MCF 10A (cell line): Measurements from ENCODE around the gene SPPL2B. TPM values are rescaled to one million over a fixed set of nuclear protein-coding genes. Genes with fewer than 3 reads are reported as not detected.

Experiments
- BruUV-seq: library from RNA; stranded (reverse); fragments of 400-500 nt; replicated peaks from 2 replicates; lab custom pipeline; 2021; lab: Mats Ljungman, UMichigan
- CTCF ChIA-PET: fragments of 300-600 bp; sonication (Branson Sonifier 250); formaldehyde crosslinking; extraction: SDS; loops from one replicate; lab custom pipeline; 2021; ENCODE audit warnings: antibody characterized with exemption, inconsistent platforms; lab: Yijun Ruan, JAX
- POLR2A ChIA-PET: fragments of 300-600, 350-650 bp; sonication (Branson Sonifier 250); formaldehyde crosslinking; extraction: SDS; loops from one replicate; lab custom pipeline; 2020; ENCODE audit warnings: antibody characterized with exemption, inconsistent platforms; lab: Yijun Ruan, JAX
- DNase-seq: peaks from one replicate; pipeline ENCODE4 v3.0.0-alpha.2; 2018; ENCODE audit not compliant: unreplicated experiment
- H3K27ac Mint-ChIP-seq: one replicate; pipeline ENCODE4 v1.8.0; 2022; ENCODE audit warnings: mild to moderate bottlenecking, low read depth, mixed read lengths; ENCODE audit not compliant: unreplicated experiment
- H3K27me3 Mint-ChIP-seq: one replicate; pipeline ENCODE4 v1.8.0; 2022; ENCODE audit warnings: mixed read lengths; ENCODE audit not compliant: insufficient read depth, unreplicated experiment
- H3K36me3 Mint-ChIP-seq: one replicate; pipeline ENCODE4 v1.8.0; 2022; ENCODE audit warnings: mild to moderate bottlenecking, moderate library complexity, mixed read lengths; ENCODE audit not compliant: insufficient read depth, unreplicated experiment
- H3K4me1 Mint-ChIP-seq: one replicate; pipeline ENCODE4 v1.8.0; 2022; ENCODE audit warnings: mixed read lengths; ENCODE audit not compliant: insufficient read depth, unreplicated experiment
- H3K4me3 Mint-ChIP-seq: one replicate; pipeline ENCODE4 v1.8.0; 2022; ENCODE audit warnings: mild to moderate bottlenecking, moderate library complexity, mixed read lengths; ENCODE audit not compliant: unreplicated experiment
- H3K9me3 Mint-ChIP-seq: one replicate; pipeline ENCODE4 v1.8.0; 2022; ENCODE audit warnings: mixed read lengths; ENCODE audit not compliant: unreplicated experiment
- CTCF ChIP-seq: fragments of 200-600 bp; IDR thresholded peaks from one replicate; pipeline ENCODE4 v1.8.0; 2022; ENCODE audit warnings: antibody characterized with exemption, mild to moderate bottlenecking; ENCODE audit not compliant: unreplicated experiment
- intact Hi-C: fragments of 100-400 bp; cut with micrococcal nuclease; formaldehyde crosslinking; loops from 2 replicates; pipeline ENCODE4 v1.14.1; 2022
- total RNA-seq: library from RNA; stranded (reverse); gene quantifications from 2 replicates; pipeline ENCODE4 v1.2.3, GENCODE V29; 2022

SPPL2B gene
- total RNA-seq, 1 experiment from 2014 or later, result 70.1 TPM

GRCh38 chr19:2282062-2282861 is 46.2 kb upstream of the SPPL2B start, which contains the start of gene PEAK3:
TSS of gene PEAK3 (minus strand) at chr19:2282175. CDS start at chr19:2280931, 1,244 bp downstream.
- POLR2A ChIA-PET, result no interaction called here
- CTCF ChIA-PET, result interaction anchor here (0.6 to 0.8 kb wide), 2 partner anchors 110 to 167 kb away, joined by 3 to 4 read pairs; no protein-coding TSS in a partner anchor
- Mint-ChIP-seq H3K36me3 (peaks cover 12% of the 10 kb centered on the region), H3K4me3 (no peak within 1 kb of the TSS), H3K27me3 (no peaks in the 10 kb centered on the region), H3K27ac (no peak within 1 kb of the TSS), H3K4me1 (no peaks in the 10 kb centered on the region), H3K9me3 (no peaks in the 10 kb centered on the region)
- TF ChIP-seq CTCF, result no peak
- BruUV-seq, result no TSS peak
- intact Hi-C loops, result no loop called here
- no peak for DNase-seq

- Mint-ChIP-seq H3K36me3 (peaks cover 6% of the 10 kb centered on the region), H3K27ac (no peak overlapping the region), H3K4me1 (no peaks in the 10 kb centered on the region), H3K4me3 (no peak overlapping the region), H3K9me3 (no peaks in the 10 kb centered on the region), H3K27me3 (peaks cover under 1% of the 10 kb centered on the region)
- no peak for TF ChIP-seq CTCF
- ChIA-PET POLR2A (no interaction called here), CTCF (interaction anchor here (0.6 to 0.9 kb wide), 3 partner anchors 8 to 167 kb away, joined by 3 to 4 read pairs (median 3); no protein-coding TSS in a partner anchor)
- BruUV-seq, result no TSS peak
- DNase-seq, result no peak
- intact Hi-C loops, result no loop called here
These were observed 45.6 kb upstream of the SPPL2B start for GRCh38 chr19:2282862-2283237.

- ChIA-PET CTCF (interaction anchor here (0.9 to 1.1 kb wide), 2 partner anchors 9 to 330 kb away, joined by 3 read pairs; no protein-coding TSS in a partner anchor), POLR2A (no interaction called here)
- BruUV-seq, result no TSS peak
- intact Hi-C loops, result no loop called here
- Mint-ChIP-seq H3K4me1 (no peaks in the 10 kb centered on the region), H3K9me3 (no peaks in the 10 kb centered on the region), H3K27ac (no peak overlapping the region), H3K27me3 (peaks cover 12% of the 10 kb centered on the region), H3K36me3 (no peaks in the 10 kb centered on the region), H3K4me3 (no peak overlapping the region)
- no peak for DNase-seq
- no peak for TF ChIP-seq CTCF
These were observed 44.5 kb upstream of the SPPL2B start for GRCh38 chr19:2283835-2284507.
